Mammary epithelial cell (primary cell): ENCODE measurements around the gene PFKP.

ENCODE experiments used
- EZH2 ChIP-seq: IDR thresholded peaks from 2 replicates; pipeline ENCODE4 v1.6.1; 2012; ENCODE audit warnings: low read length, inconsistent platforms, borderline replicate concordance
- TF ChIP-seq, protein P1 (sequence below), 2 donors: IDR thresholded peaks in 1 of 2; conservative IDR thresholded peaks in 1 of 2; 2 replicates each; pipeline ENCODE4 v1.5.1; 2011 to 2012; ENCODE audit warnings: inconsistent platforms in 2 of 2, low read length in 2 of 2, mild to moderate bottlenecking in 2 of 2, control low read depth in 1 of 2, low read depth in 1 of 2; ENCODE audit not compliant: insufficient read depth in 1 of 2; ENCODE audit errors: extremely low read depth in 1 of 2

DNA sequence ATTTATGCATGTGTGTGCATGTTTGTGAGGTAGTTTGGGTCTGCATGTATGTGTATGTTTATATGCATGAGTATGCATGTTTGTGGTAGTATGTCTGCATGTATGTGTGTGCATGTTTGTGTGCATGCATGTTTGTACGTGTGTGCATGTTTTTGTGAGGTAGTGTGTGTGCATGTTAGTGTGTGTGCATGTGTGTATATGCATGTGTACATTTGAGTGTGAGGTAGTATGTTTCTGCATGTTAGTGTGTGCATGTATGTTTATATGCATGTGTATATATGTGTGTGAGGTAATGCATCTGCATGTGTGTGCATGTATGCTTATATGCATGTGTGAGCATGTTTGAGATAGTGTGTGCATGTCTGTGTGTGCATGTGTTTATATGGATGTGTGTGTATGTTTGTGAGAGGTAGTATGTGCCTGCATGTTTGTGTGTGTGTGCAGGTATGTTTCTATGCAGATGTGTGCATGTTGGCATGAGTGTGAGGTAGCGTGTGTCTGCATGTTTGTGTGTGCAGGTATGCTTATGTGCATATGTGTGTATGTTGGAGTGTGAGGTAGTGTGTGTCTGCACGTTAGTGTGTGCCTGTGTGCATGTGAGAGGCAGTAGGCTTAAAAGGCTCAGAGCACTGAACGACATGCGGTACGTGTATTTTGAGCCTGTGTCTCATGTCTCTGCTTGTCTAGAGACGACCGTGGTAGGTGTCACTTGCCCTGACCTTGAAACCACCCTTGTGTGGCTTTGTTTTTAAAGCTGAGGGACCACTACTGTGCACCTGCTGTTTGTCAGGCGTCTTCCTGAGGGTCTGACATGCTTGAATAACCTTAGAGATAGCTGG lies 43.7 kb downstream of the PFKP start:
- TF ChIP-seq, protein P1, sequence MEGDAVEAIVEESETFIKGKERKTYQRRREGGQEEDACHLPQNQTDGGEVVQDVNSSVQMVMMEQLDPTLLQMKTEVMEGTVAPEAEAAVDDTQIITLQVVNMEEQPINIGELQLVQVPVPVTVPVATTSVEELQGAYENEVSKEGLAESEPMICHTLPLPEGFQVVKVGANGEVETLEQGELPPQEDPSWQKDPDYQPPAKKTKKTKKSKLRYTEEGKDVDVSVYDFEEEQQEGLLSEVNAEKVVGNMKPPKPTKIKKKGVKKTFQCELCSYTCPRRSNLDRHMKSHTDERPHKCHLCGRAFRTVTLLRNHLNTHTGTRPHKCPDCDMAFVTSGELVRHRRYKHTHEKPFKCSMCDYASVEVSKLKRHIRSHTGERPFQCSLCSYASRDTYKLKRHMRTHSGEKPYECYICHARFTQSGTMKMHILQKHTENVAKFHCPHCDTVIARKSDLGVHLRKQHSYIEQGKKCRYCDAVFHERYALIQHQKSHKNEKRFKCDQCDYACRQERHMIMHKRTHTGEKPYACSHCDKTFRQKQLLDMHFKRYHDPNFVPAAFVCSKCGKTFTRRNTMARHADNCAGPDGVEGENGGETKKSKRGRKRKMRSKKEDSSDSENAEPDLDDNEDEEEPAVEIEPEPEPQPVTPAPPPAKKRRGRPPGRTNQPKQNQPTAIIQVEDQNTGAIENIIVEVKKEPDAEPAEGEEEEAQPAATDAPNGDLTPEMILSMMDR (conservative IDR thresholded peaks at IDR 0.05 in 1 of 2, IDR thresholded peaks at IDR 0.05 in 1 of 2; ENCODE audit: extremely low read depth in 1 of 2, insufficient read depth in 1 of 2, low read depth in 1 of 2, low read length in 2 of 2) = no peak
- TF ChIP-seq EZH2 = no peak
